Mucosa of rectum (tissue), 2 donors: ENCODE data around the gene SNRPE.
"Not testable (repeated sequence)": the region's sequence is repeated elsewhere in the genome, so short reads cannot be mapped to it uniquely, and the experiment has no call there.

ENCODE experiments used
- H3K27ac ChIP-seq, 2 donors: one replicate each; pipeline ENCODE4 v1.7.0; 2013; ENCODE audit warnings: inconsistent platforms in 2 of 2, low read depth in 2 of 2, low read length in 2 of 2
- H3K27me3 ChIP-seq, 2 donors: one replicate each; pipeline ENCODE4 v1.7.0; 2013; ENCODE audit warnings: low read length in 2 of 2; ENCODE audit not compliant: control insufficient read depth in 2 of 2, insufficient read depth in 2 of 2
- H3K36me3 ChIP-seq, 2 donors: one replicate each; pipeline ENCODE4 v1.7.0; 2013; ENCODE audit warnings: low read length in 2 of 2; ENCODE audit not compliant: control insufficient read depth in 2 of 2, insufficient read depth in 2 of 2
- H3K4me1 ChIP-seq, 2 donors: one replicate each; pipeline ENCODE4 v1.7.0; 2013; ENCODE audit warnings: low read length in 2 of 2, mild to moderate bottlenecking in 1 of 2; ENCODE audit not compliant: control insufficient read depth in 2 of 2, insufficient read depth in 2 of 2
- H3K4me3 ChIP-seq, 2 donors: one replicate each; pipeline ENCODE4 v1.7.0; 2013; ENCODE audit warnings: low read length in 2 of 2
- H3K9ac ChIP-seq, 2 donors: one replicate each; pipeline ENCODE4 v1.7.0; 2013; ENCODE audit warnings: low read length in 2 of 2, low read depth in 1 of 2, mild to moderate bottlenecking in 1 of 2
- H3K9me3 ChIP-seq, 2 donors: one replicate each; pipeline ENCODE4 v1.7.0; 2013; ENCODE audit warnings: low read length in 2 of 2; ENCODE audit not compliant: control insufficient read depth in 2 of 2
- donor health status: healthy.
- donor health status: Normal muscosa, but diverticular disease.

SNRPE gene

GRCh38 chr1:203840208-203840808 lies 21.1 kb upstream of the SNRPE start:
- no peak overlapping the region for H3K27ac ChIP-seq
- peaks cover 57 to 64% of the 10 kb centered on the region in 2 donors for H3K36me3 ChIP-seq
- no peaks in the 10 kb centered on the region for H3K27me3 ChIP-seq

DNA sequence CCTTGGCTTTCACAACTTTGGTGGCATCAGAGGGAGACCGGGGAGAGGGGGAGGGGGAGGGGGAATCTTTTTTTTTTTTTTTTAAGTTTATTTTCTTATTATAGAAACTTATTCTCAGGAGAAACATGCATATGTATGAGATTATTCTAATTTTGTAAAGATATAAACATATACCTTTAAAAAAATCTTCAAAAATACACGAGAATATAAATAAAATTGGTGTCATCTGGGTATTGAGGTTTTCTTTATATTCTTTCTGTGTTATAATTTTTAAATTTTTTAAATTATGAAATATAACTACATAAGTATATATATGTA lies 18.9 kb upstream of the SNRPE start:
- no peaks in the 10 kb centered on the region for H3K27me3 ChIP-seq
- peaks cover 52 to 53% of the 10 kb centered on the region in 2 donors for H3K36me3 ChIP-seq
- H3K9ac ChIP-seq: no peak overlapping the region
- no peaks in the 10 kb centered on the region for H3K9me3 ChIP-seq
- H3K4me3 ChIP-seq: no peak overlapping the region
- no peaks in the 10 kb centered on the region for H3K4me1 ChIP-seq
- no peak overlapping the region for H3K27ac ChIP-seq

More at GRCh38 chr1:203840208-203840808, 21.1 kb upstream of the SNRPE start:
- Histone ChIP-seq H3K4me1 (no peaks in the 10 kb centered on the region), H3K9me3 (no peaks in the 10 kb centered on the region), H3K4me3 (no peak overlapping the region), H3K9ac (no peak overlapping the region)

DNA sequence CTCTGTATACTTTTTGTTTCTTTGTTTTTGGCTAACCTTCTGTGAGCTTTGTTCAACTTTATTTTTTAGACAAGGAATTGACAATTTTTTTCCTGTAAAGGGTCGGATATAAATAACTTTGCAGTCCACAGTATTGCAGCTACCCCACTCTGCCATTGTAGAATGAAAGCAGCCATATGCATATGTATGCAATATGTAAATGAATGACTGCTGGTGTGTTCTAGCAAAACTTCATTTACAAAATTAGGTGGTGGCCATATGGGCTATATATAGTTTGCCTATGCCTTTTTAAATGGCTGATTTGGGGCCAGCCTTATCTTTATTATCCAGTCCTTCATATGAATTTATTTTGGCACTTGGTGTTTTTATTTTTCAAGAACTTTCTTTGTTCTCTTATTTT lies 18.0 kb upstream of the SNRPE start:
- no peaks in the 10 kb centered on the region for H3K9me3 ChIP-seq
- no peaks in the 10 kb centered on the region for H3K27me3 ChIP-seq
- H3K36me3 ChIP-seq: peaks cover 51 to 53% of the 10 kb centered on the region in 2 donors
- no peak overlapping the region for H3K4me3 ChIP-seq
- no peak overlapping the region for H3K27ac ChIP-seq
- no peak overlapping the region for H3K9ac ChIP-seq
- no peaks in the 10 kb centered on the region for H3K4me1 ChIP-seq

GRCh38 chr1:203853112-203853511 lies 8.3 kb upstream of the SNRPE start:
- H3K4me3 ChIP-seq, H3K4me1 ChIP-seq: not testable (repeated sequence)

GRCh38 chr1:203858055-203858454 lies 3.3 kb upstream of the SNRPE start:
- Histone ChIP-seq H3K9ac (no peak overlapping the region), H3K36me3 (peaks cover 10% of the 10 kb centered on the region in 2 donors), H3K4me1 (peaks cover 9 to 11% of the 10 kb centered on the region in 2 donors), H3K27ac (no peak overlapping the region), H3K9me3 (no peaks in the 10 kb centered on the region), H3K4me3 (no peak overlapping the region), H3K27me3 (no peaks in the 10 kb centered on the region)

More at GRCh38 chr1:203853112-203853511, 8.3 kb upstream of the SNRPE start:
- not testable (repeated sequence) for H3K27me3 ChIP-seq, H3K27ac ChIP-seq, H3K9me3 ChIP-seq, H3K9ac ChIP-seq
- peaks cover 42 to 47% of the 10 kb centered on the region in 2 donors for H3K36me3 ChIP-seq

GRCh38 chr1:203858975-203859374 lies 2.4 kb upstream of the SNRPE start:
- H3K36me3 ChIP-seq: peaks cover 4 to 8% of the 10 kb centered on the region in 2 donors
- H3K4me1 ChIP-seq: peaks cover 9 to 11% of the 10 kb centered on the region in 2 donors
- no peaks in the 10 kb centered on the region for H3K9me3 ChIP-seq
- no peak overlapping the region for H3K4me3 ChIP-seq
- no peak overlapping the region for H3K27ac ChIP-seq
- no peaks in the 10 kb centered on the region for H3K27me3 ChIP-seq
- no peak overlapping the region for H3K9ac ChIP-seq

- Histone ChIP-seq H3K36me3 (peaks cover 6 to 12% of the 10 kb centered on the region in 2 donors), H3K27me3 (no peaks in the 10 kb centered on the region), H3K9ac (peak overlapping the region; percentile 54 to 67), H3K4me3 (peak overlapping the region; percentile 54 to 99), H3K4me1 (peaks cover 9 to 11% of the 10 kb centered on the region in 2 donors), H3K9me3 (no peaks in the 10 kb centered on the region), H3K27ac (peak overlapping the region; percentile 69 to 79)
These were observed 888 bp upstream of the SNRPE start for GRCh38 chr1:203860396-203861025.

DNA sequence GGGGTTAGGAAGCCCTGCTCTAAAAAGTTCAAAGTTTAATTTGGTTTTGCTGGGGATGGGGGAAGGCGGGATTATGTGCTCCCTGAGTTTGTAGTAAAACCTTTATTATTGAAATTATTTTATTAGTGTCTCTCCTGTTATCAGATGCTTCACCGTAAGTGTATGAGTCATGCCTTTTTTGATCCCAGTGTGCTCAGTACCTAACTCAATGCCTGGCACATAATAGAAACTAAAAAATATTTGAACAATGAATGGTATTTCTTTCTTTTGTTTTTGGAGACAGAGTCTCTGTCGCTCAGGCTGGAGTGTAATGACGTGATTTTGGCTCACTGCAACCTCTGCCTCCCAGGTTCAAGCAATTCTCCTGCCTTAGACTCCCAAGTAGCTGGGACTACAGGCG lies 6.4 kb downstream of the SNRPE start:
- H3K27me3 ChIP-seq: no peaks in the 10 kb centered on the region
- H3K4me1 ChIP-seq: peaks cover 0 to 8% of the 10 kb centered on the region in 2 donors
- no peak overlapping the region for H3K4me3 ChIP-seq
- no peaks in the 10 kb centered on the region for H3K9me3 ChIP-seq
- H3K36me3 ChIP-seq: peaks cover 27 to 42% of the 10 kb centered on the region in 2 donors
- H3K9ac ChIP-seq: no peak overlapping the region
- no peak overlapping the region for H3K27ac ChIP-seq

GRCh38 chr1:203870245-203870644 lies 8.8 kb downstream of the SNRPE start:
- Histone ChIP-seq H3K36me3 (peaks cover 26 to 40% of the 10 kb centered on the region in 2 donors), H3K9ac (no peak overlapping the region), H3K4me3 (no peak overlapping the region), H3K27me3 (no peaks in the 10 kb centered on the region), H3K4me1 (peaks cover 0 to 8% of the 10 kb centered on the region in 2 donors), H3K9me3 (no peaks in the 10 kb centered on the region), H3K27ac (no peak overlapping the region)

- Histone ChIP-seq H3K27me3 (no peaks in the 10 kb centered on the region), H3K36me3 (peaks cover 17 to 30% of the 10 kb centered on the region in 2 donors), H3K9me3 (no peaks in the 10 kb centered on the region), H3K4me3 (no peak overlapping the region), H3K9ac (no peak overlapping the region), H3K4me1 (peaks cover 0 to 8% of the 10 kb centered on the region in 2 donors), H3K27ac (no peak overlapping the region)
These were observed 9.9 kb downstream of the SNRPE start for GRCh38 chr1:203871114-203871880.
